Measurements from ENCODE around the gene UROD. TPM values are rescaled to one million over a fixed set of nuclear protein-coding genes. Genes with fewer than 3 reads are reported as not detected.

The UROD gene
- total RNA-seq, 1 experiment from 2014 or later: 118 TPM

DNA sequence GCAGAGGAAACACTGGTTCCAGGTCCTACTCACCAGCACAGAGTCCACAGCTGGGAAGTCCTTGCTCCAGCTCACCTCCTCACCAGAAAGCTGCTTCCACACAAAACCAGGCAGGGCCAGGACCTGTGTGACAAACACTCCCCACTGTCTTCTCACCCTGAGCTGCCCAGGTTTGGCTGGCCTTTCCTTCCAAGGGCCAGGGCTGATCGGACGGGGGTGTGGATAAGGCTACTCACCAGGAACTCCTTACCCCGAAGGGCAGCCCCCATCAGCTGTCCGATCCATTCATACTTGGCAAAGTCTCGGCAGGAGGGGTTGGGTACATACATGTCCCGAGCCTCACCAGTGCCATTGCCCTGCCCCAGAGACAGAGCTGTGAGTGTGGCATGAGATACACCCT is 6.3 kb upstream of the UROD start:
- peaks cover 24% of the 10 kb centered on the region for H3K36me3 Mint-ChIP-seq
- H3K4me1 Mint-ChIP-seq: peaks cover 7% of the 10 kb centered on the region
- peaks cover 5% of the 10 kb centered on the region; the same call in 1 of the 2 replicates for H3K27me3 Mint-ChIP-seq (ENCODE audit: low read depth)
- TF ChIP-seq JUN (CRISPR knock-in tag; IDR thresholded peaks at IDR 0.05) (no peak), CBFB (CRISPR knock-in tag; IDR thresholded peaks at IDR 0.05; ENCODE audit: low read depth) (no peak), ZNF317 (CRISPR knock-in tag; IDR thresholded peaks at IDR 0.05; ENCODE audit: borderline replicate concordance, low read depth) (no peak), ZNF219 (CRISPR knock-in tag; IDR thresholded peaks at IDR 0.05; ENCODE audit: borderline replicate concordance) (no peak), NFATC4 (CRISPR knock-in tag; IDR thresholded peaks at IDR 0.05) (no peak), RORB (CRISPR knock-in tag; IDR thresholded peaks at IDR 0.05) (no peak), TEAD4 (CRISPR knock-in tag; IDR thresholded peaks at IDR 0.05) (no peak), CREM (CRISPR knock-in tag; IDR thresholded peaks at IDR 0.05) (no peak), ZNF423 (CRISPR knock-in tag; IDR thresholded peaks at IDR 0.05) (no peak)
- TF ChIP-seq, protein P1, sequence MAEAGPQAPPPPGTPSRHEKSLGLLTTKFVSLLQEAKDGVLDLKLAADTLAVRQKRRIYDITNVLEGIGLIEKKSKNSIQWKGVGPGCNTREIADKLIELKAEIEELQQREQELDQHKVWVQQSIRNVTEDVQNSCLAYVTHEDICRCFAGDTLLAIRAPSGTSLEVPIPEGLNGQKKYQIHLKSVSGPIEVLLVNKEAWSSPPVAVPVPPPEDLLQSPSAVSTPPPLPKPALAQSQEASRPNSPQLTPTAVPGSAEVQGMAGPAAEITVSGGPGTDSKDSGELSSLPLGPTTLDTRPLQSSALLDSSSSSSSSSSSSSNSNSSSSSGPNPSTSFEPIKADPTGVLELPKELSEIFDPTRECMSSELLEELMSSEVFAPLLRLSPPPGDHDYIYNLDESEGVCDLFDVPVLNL (CRISPR knock-in tag; IDR thresholded peaks at IDR 0.05; ENCODE audit: borderline replicate concordance, low read depth): no peak
- TF ChIP-seq, protein P2, sequence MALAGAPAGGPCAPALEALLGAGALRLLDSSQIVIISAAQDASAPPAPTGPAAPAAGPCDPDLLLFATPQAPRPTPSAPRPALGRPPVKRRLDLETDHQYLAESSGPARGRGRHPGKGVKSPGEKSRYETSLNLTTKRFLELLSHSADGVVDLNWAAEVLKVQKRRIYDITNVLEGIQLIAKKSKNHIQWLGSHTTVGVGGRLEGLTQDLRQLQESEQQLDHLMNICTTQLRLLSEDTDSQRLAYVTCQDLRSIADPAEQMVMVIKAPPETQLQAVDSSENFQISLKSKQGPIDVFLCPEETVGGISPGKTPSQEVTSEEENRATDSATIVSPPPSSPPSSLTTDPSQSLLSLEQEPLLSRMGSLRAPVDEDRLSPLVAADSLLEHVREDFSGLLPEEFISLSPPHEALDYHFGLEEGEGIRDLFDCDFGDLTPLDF (CRISPR knock-in tag; IDR thresholded peaks at IDR 0.05): no peak
- TF ChIP-seq, protein P3, sequence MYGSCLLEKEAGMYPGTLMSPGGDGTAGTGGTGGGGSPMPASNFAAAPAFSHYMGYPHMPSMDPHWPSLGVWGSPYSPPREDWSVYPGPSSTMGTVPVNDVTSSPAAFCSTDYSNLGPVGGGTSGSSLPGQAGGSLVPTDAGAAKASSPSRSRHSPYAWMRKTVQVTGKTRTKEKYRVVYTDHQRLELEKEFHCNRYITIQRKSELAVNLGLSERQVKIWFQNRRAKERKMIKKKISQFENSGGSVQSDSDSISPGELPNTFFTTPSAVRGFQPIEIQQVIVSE (CRISPR knock-in tag; IDR thresholded peaks at IDR 0.05; ENCODE audit: borderline replicate concordance): no peak
- ChIA-PET CTCF (no interaction called here), POLR2A (no interaction called here)
- H3K4me3 Mint-ChIP-seq: no peak overlapping the region
- DNase-seq (ENCODE audit: low spot score) (no peak), ATAC-seq (no peak)
- no peak overlapping the region for H3K27ac Mint-ChIP-seq
- no peaks in the 10 kb centered on the region for H3K9me3 Mint-ChIP-seq

- no peak for ATAC-seq
- CTCF ChIA-PET: no interaction called here
- Mint-ChIP-seq H3K4me3 (no peak overlapping the region), H3K36me3 (peaks cover 24% of the 10 kb centered on the region), H3K27me3 (ENCODE audit: low read depth) (peaks cover 5% of the 10 kb centered on the region; the same call in 1 of the 2 replicates), H3K27ac (no peak overlapping the region), H3K4me1 (peaks cover 13% of the 10 kb centered on the region), H3K9me3 (no peaks in the 10 kb centered on the region)
- no peak for DNase-seq (ENCODE audit: low spot score)
- TF ChIP-seq, protein P4, sequence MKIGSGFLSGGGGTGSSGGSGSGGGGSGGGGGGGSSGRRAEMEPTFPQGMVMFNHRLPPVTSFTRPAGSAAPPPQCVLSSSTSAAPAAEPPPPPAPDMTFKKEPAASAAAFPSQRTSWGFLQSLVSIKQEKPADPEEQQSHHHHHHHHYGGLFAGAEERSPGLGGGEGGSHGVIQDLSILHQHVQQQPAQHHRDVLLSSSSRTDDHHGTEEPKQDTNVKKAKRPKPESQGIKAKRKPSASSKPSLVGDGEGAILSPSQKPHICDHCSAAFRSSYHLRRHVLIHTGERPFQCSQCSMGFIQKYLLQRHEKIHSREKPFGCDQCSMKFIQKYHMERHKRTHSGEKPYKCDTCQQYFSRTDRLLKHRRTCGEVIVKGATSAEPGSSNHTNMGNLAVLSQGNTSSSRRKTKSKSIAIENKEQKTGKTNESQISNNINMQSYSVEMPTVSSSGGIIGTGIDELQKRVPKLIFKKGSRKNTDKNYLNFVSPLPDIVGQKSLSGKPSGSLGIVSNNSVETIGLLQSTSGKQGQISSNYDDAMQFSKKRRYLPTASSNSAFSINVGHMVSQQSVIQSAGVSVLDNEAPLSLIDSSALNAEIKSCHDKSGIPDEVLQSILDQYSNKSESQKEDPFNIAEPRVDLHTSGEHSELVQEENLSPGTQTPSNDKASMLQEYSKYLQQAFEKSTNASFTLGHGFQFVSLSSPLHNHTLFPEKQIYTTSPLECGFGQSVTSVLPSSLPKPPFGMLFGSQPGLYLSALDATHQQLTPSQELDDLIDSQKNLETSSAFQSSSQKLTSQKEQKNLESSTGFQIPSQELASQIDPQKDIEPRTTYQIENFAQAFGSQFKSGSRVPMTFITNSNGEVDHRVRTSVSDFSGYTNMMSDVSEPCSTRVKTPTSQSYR (CRISPR knock-in tag; IDR thresholded peaks at IDR 0.05): no peak
- TF ChIP-seq ZNF232 (CRISPR knock-in tag; IDR thresholded peaks at IDR 0.05): no peak
- TF ChIP-seq, protein P5, sequence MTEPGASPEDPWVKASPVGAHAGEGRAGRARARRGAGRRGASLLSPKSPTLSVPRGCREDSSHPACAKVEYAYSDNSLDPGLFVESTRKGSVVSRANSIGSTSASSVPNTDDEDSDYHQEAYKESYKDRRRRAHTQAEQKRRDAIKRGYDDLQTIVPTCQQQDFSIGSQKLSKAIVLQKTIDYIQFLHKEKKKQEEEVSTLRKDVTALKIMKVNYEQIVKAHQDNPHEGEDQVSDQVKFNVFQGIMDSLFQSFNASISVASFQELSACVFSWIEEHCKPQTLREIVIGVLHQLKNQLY (CRISPR knock-in tag; IDR thresholded peaks at IDR 0.05): no peak
- TF ChIP-seq, protein P6, sequence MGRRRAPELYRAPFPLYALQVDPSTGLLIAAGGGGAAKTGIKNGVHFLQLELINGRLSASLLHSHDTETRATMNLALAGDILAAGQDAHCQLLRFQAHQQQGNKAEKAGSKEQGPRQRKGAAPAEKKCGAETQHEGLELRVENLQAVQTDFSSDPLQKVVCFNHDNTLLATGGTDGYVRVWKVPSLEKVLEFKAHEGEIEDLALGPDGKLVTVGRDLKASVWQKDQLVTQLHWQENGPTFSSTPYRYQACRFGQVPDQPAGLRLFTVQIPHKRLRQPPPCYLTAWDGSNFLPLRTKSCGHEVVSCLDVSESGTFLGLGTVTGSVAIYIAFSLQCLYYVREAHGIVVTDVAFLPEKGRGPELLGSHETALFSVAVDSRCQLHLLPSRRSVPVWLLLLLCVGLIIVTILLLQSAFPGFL (CRISPR knock-in tag; IDR thresholded peaks at IDR 0.05; ENCODE audit: borderline replicate concordance): no peak
- TF ChIP-seq, protein P7, sequence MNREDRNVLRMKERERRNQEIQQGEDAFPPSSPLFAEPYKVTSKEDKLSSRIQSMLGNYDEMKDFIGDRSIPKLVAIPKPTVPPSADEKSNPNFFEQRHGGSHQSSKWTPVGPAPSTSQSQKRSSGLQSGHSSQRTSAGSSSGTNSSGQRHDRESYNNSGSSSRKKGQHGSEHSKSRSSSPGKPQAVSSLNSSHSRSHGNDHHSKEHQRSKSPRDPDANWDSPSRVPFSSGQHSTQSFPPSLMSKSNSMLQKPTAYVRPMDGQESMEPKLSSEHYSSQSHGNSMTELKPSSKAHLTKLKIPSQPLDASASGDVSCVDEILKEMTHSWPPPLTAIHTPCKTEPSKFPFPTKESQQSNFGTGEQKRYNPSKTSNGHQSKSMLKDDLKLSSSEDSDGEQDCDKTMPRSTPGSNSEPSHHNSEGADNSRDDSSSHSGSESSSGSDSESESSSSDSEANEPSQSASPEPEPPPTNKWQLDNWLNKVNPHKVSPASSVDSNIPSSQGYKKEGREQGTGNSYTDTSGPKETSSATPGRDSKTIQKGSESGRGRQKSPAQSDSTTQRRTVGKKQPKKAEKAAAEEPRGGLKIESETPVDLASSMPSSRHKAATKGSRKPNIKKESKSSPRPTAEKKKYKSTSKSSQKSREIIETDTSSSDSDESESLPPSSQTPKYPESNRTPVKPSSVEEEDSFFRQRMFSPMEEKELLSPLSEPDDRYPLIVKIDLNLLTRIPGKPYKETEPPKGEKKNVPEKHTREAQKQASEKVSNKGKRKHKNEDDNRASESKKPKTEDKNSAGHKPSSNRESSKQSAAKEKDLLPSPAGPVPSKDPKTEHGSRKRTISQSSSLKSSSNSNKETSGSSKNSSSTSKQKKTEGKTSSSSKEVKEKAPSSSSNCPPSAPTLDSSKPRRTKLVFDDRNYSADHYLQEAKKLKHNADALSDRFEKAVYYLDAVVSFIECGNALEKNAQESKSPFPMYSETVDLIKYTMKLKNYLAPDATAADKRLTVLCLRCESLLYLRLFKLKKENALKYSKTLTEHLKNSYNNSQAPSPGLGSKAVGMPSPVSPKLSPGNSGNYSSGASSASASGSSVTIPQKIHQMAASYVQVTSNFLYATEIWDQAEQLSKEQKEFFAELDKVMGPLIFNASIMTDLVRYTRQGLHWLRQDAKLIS (CRISPR knock-in tag; IDR thresholded peaks at IDR 0.05; ENCODE audit: borderline replicate concordance): no peak
- TF ChIP-seq, protein P8, sequence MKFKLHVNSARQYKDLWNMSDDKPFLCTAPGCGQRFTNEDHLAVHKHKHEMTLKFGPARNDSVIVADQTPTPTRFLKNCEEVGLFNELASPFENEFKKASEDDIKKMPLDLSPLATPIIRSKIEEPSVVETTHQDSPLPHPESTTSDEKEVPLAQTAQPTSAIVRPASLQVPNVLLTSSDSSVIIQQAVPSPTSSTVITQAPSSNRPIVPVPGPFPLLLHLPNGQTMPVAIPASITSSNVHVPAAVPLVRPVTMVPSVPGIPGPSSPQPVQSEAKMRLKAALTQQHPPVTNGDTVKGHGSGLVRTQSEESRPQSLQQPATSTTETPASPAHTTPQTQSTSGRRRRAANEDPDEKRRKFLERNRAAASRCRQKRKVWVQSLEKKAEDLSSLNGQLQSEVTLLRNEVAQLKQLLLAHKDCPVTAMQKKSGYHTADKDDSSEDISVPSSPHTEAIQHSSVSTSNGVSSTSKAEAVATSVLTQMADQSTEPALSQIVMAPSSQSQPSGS (CRISPR knock-in tag; IDR thresholded peaks at IDR 0.05; ENCODE audit: borderline replicate concordance, low read depth): no peak
- no peak for TF ChIP-seq FOXP1 (CRISPR knock-in tag; IDR thresholded peaks at IDR 0.05; ENCODE audit: borderline replicate concordance)
- TF ChIP-seq NFYB (CRISPR knock-in tag; conservative IDR thresholded peaks at IDR 0.05; ENCODE audit: low read depth): no peak
- POLR2A ChIA-PET: no interaction called here
Measured at GRCh38 chr1:45007311-45007710, 4.7 kb upstream of the UROD start.
